Measurements from ENCODE around the gene ALOXE3. TPM values are rescaled to one million over a fixed set of nuclear protein-coding genes. Genes with fewer than 3 reads are reported as not detected.

The ALOXE3 gene
- total RNA-seq, 1 experiment from 2014 or later: 0.13 TPM

DNA sequence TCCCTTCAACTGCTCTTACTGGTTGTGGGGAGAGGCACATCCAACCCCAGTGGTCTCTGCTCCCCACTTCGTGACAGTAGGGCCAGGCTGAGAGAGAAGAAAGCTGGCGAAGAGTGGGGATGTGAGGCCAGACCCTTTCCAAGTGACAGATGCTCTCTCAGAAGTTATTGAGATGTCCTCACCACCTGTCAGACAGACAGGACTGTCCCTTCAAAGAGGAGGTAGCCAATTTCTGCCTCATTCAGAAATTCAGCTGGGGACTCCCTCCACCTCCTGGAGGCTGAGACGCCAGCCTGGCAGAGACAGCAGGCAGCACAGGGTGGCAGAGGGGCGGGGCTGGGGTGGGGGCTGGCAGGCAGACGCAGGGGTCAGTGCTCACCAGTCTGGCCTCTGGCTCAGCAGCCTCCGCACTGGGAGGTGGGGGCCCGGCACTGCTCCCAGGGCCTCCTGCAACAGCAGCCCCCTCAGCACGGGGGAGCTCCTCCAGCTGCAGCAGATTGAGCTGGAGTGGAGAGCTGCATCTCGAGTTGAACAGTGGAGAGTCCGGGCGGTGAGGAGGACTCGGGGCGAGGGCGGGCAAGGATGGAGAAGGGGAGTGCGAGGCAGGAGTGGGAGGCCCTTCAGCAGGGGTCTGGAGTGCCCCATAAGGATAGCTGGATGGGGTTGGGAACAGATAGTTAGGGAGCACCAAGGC, 24.7 kb upstream of the ALOXE3 start:
- H3K4ac ChIP-seq (ENCODE audit: low read depth, low read length): no peak overlapping the region
- H3K23ac ChIP-seq (ENCODE audit: insufficient read length, low read depth, low read length): no peak overlapping the region
- H2AFZ ChIP-seq (ENCODE audit: low read length): no peak overlapping the region
- no peak overlapping the region for H2BK120ac ChIP-seq (ENCODE audit: low read depth, low read length, poor library complexity, severe bottlenecking)
- Mint-ChIP-seq H3K9me3 (no peaks in the 10 kb centered on the region), H3K36me3 (ENCODE audit: insufficient read depth in 1 of 3, low read depth in 3 of 3) (peaks cover 29 to 72% (median 50%) of the 10 kb centered on the region in 3 experiments), H3K4me1 (0 out of 4 replicates have a peak, but pooled peaks cover 0 to 2% of the 10 kb centered on the region in 2 experiments), H3K27ac (no peak overlapping the region), H3K27me3 (ENCODE audit: low read depth) (peaks cover 3% of the 10 kb centered on the region; the same call in 1 of the 2 replicates), H3K4me3 (0 out of 5 replicates have a peak overlapping the region, but pooled peaks of 1 of the 2 experiments have one; percentile 7)
- no peak overlapping the region for H3K56ac ChIP-seq (ENCODE audit: insufficient read length, low read depth, low read length)
- H3K27ac ChIP-seq (ENCODE audit: insufficient read length, low read depth, low read length): no peak overlapping the region
- no peak overlapping the region for H4K8ac ChIP-seq (replicated peaks; ENCODE audit: insufficient read length, low read depth, low read length)
- H3K23me2 ChIP-seq (ENCODE audit: insufficient read length, low read depth, low read length, poor library complexity, severe bottlenecking): peaks cover 3% of the 10 kb centered on the region
- no peak overlapping the region for H2AK5ac ChIP-seq (ENCODE audit: insufficient read length, low read length)
- H3K4me2 ChIP-seq (ENCODE audit: insufficient read depth, insufficient read length, low read length): no peak overlapping the region
- TF ChIP-seq, protein P1, sequence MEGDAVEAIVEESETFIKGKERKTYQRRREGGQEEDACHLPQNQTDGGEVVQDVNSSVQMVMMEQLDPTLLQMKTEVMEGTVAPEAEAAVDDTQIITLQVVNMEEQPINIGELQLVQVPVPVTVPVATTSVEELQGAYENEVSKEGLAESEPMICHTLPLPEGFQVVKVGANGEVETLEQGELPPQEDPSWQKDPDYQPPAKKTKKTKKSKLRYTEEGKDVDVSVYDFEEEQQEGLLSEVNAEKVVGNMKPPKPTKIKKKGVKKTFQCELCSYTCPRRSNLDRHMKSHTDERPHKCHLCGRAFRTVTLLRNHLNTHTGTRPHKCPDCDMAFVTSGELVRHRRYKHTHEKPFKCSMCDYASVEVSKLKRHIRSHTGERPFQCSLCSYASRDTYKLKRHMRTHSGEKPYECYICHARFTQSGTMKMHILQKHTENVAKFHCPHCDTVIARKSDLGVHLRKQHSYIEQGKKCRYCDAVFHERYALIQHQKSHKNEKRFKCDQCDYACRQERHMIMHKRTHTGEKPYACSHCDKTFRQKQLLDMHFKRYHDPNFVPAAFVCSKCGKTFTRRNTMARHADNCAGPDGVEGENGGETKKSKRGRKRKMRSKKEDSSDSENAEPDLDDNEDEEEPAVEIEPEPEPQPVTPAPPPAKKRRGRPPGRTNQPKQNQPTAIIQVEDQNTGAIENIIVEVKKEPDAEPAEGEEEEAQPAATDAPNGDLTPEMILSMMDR (conservative IDR thresholded peaks at IDR 0.05): no peak
- no peak overlapping the region for H4K91ac ChIP-seq (ENCODE audit: insufficient read length, low read depth, low read length)
- no peak overlapping the region for H4K5ac ChIP-seq (ENCODE audit: insufficient read length, low read depth, low read length)
- no peak overlapping the region for H2BK15ac ChIP-seq (ENCODE audit: low read depth, low read length)
- H3K79me1 ChIP-seq (ENCODE audit: insufficient read depth, low read depth, low read length, poor library complexity, severe bottlenecking): no peaks in the 10 kb centered on the region
- H3K14ac ChIP-seq (ENCODE audit: insufficient read depth, low read length): no peak overlapping the region
- no peak overlapping the region for H3K9ac ChIP-seq (ENCODE audit: extremely low read depth, insufficient read length, low read length)
- no peaks in the 10 kb centered on the region for H3K27me3 ChIP-seq (ENCODE audit: insufficient read depth, low read length)
- WGBS (ENCODE audit: extremely low coverage, insufficient read length, low lambda C conversion rate): no CpG with 5 or more reads among the region's 15 CpGs
- H2BK5ac ChIP-seq (ENCODE audit: insufficient read length, low read length): no peak overlapping the region
- H4K20me1 ChIP-seq (ENCODE audit: control insufficient read depth, insufficient read depth, insufficient read length): no peaks in the 10 kb centered on the region
- H3K4me1 ChIP-seq (ENCODE audit: insufficient read depth, low read length): no peaks in the 10 kb centered on the region
- no peak overlapping the region for H3K18ac ChIP-seq (ENCODE audit: insufficient read length, low read depth, low read length)
- no peak overlapping the region for H2BK20ac ChIP-seq (ENCODE audit: low read depth, low read length, poor library complexity, severe bottlenecking)
- no peak for DNase-seq
- no peak overlapping the region for H3T11ph ChIP-seq (ENCODE audit: low read length)
- no peaks in the 10 kb centered on the region for H3K79me2 ChIP-seq (ENCODE audit: insufficient read depth, low read length)
- no peaks in the 10 kb centered on the region for H3K9me3 ChIP-seq (ENCODE audit: control insufficient read depth, low read depth, low read length)
- no peak overlapping the region for H2BK12ac ChIP-seq (ENCODE audit: insufficient read length, low read depth, low read length)

Measured in H9 (cell line).